Measurements from ENCODE around the gene KCND1. TPM values are rescaled to one million over a fixed set of nuclear protein-coding genes. Genes with fewer than 3 reads are reported as not detected.

Gene KCND1
- 1 to 10 TPM in 1 of 3 donors, under 1 TPM in 2; 0.66 to 1.2 (median 0.96) TPM for total RNA-seq

GRCh38 chrX:48971249-48972219 is at the start of gene KCND1:
Gene KCND1 (minus strand): TSS chrX:48971844. CDS start chrX:48970271, 1,573 bp downstream.
- peak within 1 kb of the TSS; percentile 18 to 50 for H3K27ac ChIP-seq

DNA sequence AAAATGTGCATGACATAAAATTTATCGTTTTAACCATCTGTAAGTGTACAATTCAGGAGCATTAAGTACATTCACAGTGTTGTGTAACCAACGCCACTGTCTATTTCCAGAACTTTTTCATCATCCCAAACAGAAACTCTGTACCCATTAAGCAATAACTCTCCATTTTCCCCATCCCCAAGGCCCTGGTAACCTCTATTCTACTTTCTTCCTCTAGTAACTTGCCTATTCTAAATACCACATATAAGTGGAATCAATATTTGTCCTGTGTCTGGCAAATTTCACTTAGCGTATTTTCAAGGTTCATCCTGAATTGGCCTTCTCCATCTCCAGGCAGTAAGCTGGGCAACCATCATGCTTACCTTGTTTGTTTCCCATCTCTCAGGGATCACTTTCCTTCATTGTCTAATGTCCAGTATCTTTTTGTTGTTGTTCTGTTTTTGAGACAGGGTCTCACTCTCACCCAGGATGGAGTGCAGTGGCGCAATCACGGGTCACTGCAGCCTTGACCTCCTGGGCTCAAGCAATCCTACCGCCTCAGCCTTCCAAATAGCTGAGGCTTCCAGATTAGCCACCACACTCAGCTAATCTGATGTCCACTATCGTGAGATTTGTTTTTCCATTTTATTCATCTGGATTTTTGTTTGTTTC is 48.1 kb upstream of the KCND1 start:
- peaks cover 0 to 8% of the 10 kb centered on the region in 2 donors for H3K27me3 ChIP-seq
- H3K9me3 ChIP-seq: no peaks in the 10 kb centered on the region
- H3K4me1 ChIP-seq: no peaks in the 10 kb centered on the region
- H3K36me3 ChIP-seq: no peaks in the 10 kb centered on the region
- TF ChIP-seq POLR2AphosphoS5 (IDR thresholded peaks at IDR 0.05) (no peak), POLR2A (IDR thresholded peaks at IDR 0.05) (no peak)
- TF ChIP-seq, protein P1, sequence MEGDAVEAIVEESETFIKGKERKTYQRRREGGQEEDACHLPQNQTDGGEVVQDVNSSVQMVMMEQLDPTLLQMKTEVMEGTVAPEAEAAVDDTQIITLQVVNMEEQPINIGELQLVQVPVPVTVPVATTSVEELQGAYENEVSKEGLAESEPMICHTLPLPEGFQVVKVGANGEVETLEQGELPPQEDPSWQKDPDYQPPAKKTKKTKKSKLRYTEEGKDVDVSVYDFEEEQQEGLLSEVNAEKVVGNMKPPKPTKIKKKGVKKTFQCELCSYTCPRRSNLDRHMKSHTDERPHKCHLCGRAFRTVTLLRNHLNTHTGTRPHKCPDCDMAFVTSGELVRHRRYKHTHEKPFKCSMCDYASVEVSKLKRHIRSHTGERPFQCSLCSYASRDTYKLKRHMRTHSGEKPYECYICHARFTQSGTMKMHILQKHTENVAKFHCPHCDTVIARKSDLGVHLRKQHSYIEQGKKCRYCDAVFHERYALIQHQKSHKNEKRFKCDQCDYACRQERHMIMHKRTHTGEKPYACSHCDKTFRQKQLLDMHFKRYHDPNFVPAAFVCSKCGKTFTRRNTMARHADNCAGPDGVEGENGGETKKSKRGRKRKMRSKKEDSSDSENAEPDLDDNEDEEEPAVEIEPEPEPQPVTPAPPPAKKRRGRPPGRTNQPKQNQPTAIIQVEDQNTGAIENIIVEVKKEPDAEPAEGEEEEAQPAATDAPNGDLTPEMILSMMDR (IDR thresholded peaks at IDR 0.05): no peak
- no peak for DNase-seq (ENCODE audit: low spot score in 2 of 2)
- intact Hi-C loops (cut with DNase I; ENCODE audit: low total_unique reads): no loop called here
- no peak overlapping the region for H3K27ac ChIP-seq
- H3K4me3 ChIP-seq: no peak overlapping the region

More at GRCh38 chrX:48971249-48972219, at the start of gene KCND1:
- H3K4me3 ChIP-seq: peak within 1 kb of the TSS; percentile 33 to 61 (median 47)
- peak in 1 of 2 donors; percentile 19 for DNase-seq (ENCODE audit: low spot score in 2 of 2)
- H3K36me3 ChIP-seq: no peaks in the 10 kb centered on the region
- H3K27me3 ChIP-seq: peaks cover 0 to 54% of the 10 kb centered on the region in 2 donors
- no peaks in the 10 kb centered on the region for H3K9me3 ChIP-seq
- intact Hi-C loops (cut with DNase I; ENCODE audit: low total_unique reads): loop anchor here (5.0 kb wide), 1 partner anchor 1399 kb away; no protein-coding TSS in a partner anchor
- no peaks in the 10 kb centered on the region for H3K4me1 ChIP-seq
- TF ChIP-seq POLR2A (IDR thresholded peaks at IDR 0.05): no peak

GRCh38 chrX:49019050-49019449 is 47.4 kb upstream of the KCND1 start:
- H3K27ac ChIP-seq: no peak overlapping the region
- no peaks in the 10 kb centered on the region for H3K9me3 ChIP-seq
- peaks cover 0 to 3% of the 10 kb centered on the region in 2 donors for H3K27me3 ChIP-seq
- H3K4me1 ChIP-seq: no peaks in the 10 kb centered on the region
- intact Hi-C loops (cut with DNase I; ENCODE audit: low total_unique reads): no loop called here
- TF ChIP-seq POLR2AphosphoS5 (IDR thresholded peaks at IDR 0.05) (no peak), POLR2A (IDR thresholded peaks at IDR 0.05) (no peak)
- TF ChIP-seq, protein P1 (IDR thresholded peaks at IDR 0.05): no peak
- H3K4me3 ChIP-seq: no peak overlapping the region
- DNase-seq (ENCODE audit: low spot score in 2 of 2): no peak
- no peaks in the 10 kb centered on the region for H3K36me3 ChIP-seq

DNA sequence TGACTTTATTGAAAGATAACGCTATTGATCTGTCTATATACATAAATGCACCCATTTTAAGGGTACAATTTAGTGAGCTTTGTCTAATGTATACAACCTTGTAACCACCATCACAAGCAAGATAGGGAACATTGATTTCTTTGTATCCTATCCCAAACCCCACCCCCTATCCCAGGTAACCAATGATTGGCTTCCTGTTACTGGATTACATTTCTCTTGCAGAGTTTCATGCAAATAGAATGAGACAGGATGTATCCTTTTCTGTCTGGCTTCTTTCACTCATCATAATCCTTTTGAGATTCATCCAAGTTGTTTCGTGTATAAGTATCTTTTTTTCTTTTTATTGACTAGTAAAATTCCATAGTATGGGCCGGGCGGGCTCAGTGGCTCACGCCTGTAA is 32.1 kb upstream of the KCND1 start:
- intact Hi-C loops (cut with DNase I; ENCODE audit: low total_unique reads): no loop called here
- Histone ChIP-seq H3K9me3 (no peaks in the 10 kb centered on the region), H3K36me3 (no peaks in the 10 kb centered on the region), H3K27me3 (peaks cover 3 to 9% of the 10 kb centered on the region in 2 donors), H3K4me3 (no peak overlapping the region), H3K27ac (no peak overlapping the region), H3K4me1 (no peaks in the 10 kb centered on the region)
- no peak for TF ChIP-seq POLR2A (IDR thresholded peaks at IDR 0.05)
- TF ChIP-seq, protein P1 (IDR thresholded peaks at IDR 0.05): no peak
- no peak for TF ChIP-seq POLR2AphosphoS5 (IDR thresholded peaks at IDR 0.05)
- DNase-seq (ENCODE audit: low spot score in 2 of 2): no peak

DNA sequence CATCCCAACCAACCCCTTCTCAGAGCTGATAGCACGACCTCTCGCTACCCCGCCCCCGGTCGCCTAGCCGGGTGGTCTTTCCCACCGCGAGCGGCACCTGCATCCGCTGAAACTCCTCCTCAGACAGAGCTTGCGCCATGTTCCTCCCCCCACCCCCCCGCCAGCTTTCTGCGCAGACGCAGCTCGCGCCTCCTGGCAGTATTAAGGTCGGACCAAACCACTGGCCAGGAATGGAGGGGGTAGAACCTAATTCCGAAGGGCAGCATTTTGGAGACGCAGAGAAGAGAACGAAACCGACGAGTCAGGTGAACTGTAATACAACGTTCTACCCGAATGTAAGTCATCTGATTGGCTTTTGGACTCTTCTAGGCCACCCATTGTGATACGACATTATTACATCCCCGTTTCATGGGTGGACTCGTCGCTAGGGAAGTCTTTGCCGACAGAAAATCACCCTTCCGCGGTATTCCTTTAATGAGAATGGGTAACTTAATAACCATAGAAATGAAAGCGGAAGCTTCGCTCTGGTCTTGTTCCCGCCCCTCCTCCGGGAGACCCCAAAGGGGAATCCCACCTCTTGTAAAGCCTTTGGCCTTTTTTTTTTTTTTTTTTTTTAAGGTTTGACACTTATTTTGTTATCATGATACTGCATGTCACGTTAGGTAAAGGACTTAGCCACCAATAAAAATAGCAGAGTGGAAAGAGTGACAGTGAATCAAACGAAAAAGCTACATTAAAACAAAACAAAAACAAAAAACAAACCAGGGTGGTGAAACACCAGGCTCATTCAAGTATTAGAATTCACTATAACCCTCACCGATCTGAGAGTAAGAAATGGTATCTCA is 30.7 kb upstream of the KCND1 start, which contains the start of gene GRIPAP1:
GRIPAP1 (minus strand) TSS at position 174 of the 845 bp plus-strand sequence; CDS start at position 139, 35 bp downstream.
- peak within 1 kb of the TSS; percentile 56 to 82 (median 59) for H3K4me3 ChIP-seq
- DNase-seq (ENCODE audit: low spot score in 2 of 2): peak; percentile 55 to 59
- H3K27me3 ChIP-seq: peaks cover 3 to 9% of the 10 kb centered on the region in 2 donors
- H3K9me3 ChIP-seq: no peaks in the 10 kb centered on the region
- intact Hi-C loops (cut with DNase I; ENCODE audit: low total_unique reads): no loop called here
- peak within 1 kb of the TSS; percentile 77 to 91 for H3K27ac ChIP-seq
- no peak for TF ChIP-seq POLR2A (IDR thresholded peaks at IDR 0.05)
- peak in 2 of 3 donors; percentile 70 to 83 for TF ChIP-seq POLR2AphosphoS5 (IDR thresholded peaks at IDR 0.05)
- TF ChIP-seq, protein P1 (IDR thresholded peaks at IDR 0.05): no peak
- H3K4me1 ChIP-seq: no peaks in the 10 kb centered on the region
- H3K36me3 ChIP-seq: no peaks in the 10 kb centered on the region

Data from breast epithelium (tissue), 4 donors.